RKO (cell line): ENCODE data around the gene SMURF2.
"Not testable (repeated sequence)": the region's sequence is repeated elsewhere in the genome, so short reads cannot be mapped to it uniquely, and the experiment has no call there.

Experiments
- DNase-seq: peaks from one replicate; pipeline ENCODE4 v3.0.0-alpha.2; 2016; ENCODE audit warnings: low spot score

Gene SMURF2

GRCh38 chr17:64661976-64662773, at the start of gene SMURF2:
Gene SMURF2, minus strand, starts transcription at chr17:64662307. Its CDS starts 427 bp downstream, at chr17:64661880.
- DNase-seq: peak; percentile 87

GRCh38 chr17:64709481-64709880, 47.4 kb upstream of the SMURF2 start:
- DNase-seq: no peak

- peak; percentile 100 for DNase-seq
Observed at GRCh38 chr17:64707050-64707591, 45.0 kb upstream of the SMURF2 start.

- DNase-seq: peak; percentile 93
Observed at GRCh38 chr17:64706224-64707049, 44.3 kb upstream of the SMURF2 start.

DNA sequence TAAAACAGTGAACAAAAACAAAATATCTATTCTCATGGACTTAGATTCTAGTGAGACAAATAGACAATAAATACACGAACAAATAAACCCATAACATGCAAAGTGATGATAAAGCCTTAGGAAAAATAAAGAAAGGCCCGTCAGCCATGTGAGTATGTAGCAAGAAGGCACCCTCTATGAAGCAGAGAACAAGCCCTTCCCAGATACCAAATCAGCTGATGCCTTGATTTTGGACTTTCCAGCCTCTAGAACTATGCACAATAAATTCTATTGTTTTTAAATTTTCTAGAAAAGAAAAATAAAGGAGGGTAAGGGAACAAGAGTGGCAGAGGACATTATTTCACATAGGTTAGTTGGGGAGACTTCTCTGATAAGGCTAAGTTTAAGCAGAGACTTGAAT, 40.7 kb upstream of the SMURF2 start:
- DNase-seq: no peak

GRCh38 chr17:64698725-64699124, 36.6 kb upstream of the SMURF2 start:
- DNase-seq: no peak

- peak; percentile 66 for DNase-seq
Observed at GRCh38 chr17:64694207-64694606, 32.1 kb upstream of the SMURF2 start.

DNA sequence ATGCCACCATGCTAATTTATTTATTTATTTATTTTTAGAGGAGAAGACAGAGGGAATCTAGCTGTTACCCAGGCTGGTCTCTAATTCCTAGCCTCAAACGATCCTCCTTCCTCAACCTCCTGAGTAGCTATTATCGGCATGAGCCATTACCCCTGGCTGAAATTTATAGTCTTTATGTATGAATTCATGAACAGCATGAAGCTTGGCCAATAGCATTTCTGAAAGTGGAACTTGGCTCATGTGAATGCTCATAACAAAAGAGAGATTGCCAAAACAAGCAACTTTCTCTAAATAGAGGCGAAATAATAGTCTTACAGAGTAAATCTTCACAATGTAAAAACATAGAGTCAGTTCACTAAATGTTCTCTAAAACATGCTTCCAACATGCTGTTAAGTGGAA, 30.1 kb upstream of the SMURF2 start:
- no peak for DNase-seq

DNA sequence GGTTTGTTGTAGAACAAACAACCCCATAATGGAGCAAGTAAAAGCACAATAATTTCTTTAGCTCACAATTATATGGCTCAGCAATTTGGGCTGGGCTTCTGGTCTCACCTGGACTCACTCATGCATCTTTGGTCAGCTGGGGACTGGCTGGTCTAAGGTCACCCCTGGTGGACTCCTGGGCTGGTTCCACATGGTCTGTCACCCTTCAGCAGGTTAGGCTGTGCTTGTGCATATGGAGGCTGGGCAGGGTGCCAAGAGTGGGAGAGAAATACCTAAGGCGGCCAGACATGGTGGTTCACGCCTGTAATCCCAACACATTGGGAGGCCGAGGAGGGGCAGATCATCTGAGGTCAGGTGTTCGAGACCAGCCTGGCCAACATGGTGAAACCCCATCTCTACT, 27.0 kb upstream of the SMURF2 start:
- DNase-seq: no peak

GRCh38 chr17:64688481-64688880, 26.4 kb upstream of the SMURF2 start:
- DNase-seq: no peak

DNA sequence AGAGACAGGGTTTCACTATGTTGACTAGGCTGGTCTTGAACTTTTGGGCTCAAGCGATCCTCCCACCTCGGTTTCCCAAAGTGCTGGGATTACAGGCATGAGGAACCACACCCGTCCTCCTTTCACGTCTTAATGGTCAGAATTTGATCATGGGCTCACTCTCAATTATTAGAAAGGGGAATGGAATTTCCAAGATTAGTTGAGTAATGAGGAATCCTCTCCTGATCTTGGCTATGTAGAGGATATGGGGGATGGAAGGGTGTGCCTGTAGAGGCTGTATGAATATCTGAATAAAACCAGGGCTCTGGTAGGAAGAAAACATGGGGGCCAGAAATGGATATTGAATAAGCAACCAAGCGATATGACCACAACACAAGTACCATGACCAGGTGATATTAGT, 25.9 kb upstream of the SMURF2 start:
- DNase-seq: no peak

- DNase-seq: no peak
Observed at GRCh38 chr17:64687376-64687775, 25.3 kb upstream of the SMURF2 start.

DNA sequence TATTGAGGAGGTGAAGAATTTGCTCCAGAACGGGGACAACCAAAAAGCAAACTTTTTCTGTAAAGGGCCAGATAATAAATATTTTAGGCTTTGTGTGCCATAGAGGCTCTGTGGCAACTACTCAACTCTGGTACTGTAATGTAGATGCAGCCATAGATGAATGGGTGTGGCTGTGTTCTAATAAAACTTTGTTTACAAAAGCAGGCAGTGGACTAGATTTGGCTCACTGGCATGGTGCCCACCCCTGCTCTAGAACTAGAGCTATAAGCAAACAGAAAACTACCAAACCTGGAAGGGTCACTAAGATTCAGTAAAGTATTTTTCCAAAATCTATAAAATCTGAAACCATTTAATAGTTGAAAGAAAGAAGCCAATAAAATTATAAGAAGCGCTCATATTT, 24.6 kb upstream of the SMURF2 start:
- DNase-seq: no peak

- DNase-seq: no peak
Observed at GRCh38 chr17:64685705-64686104, 23.6 kb upstream of the SMURF2 start.

- DNase-seq: no peak
Observed at GRCh38 chr17:64683796-64684195, 21.7 kb upstream of the SMURF2 start.

DNA sequence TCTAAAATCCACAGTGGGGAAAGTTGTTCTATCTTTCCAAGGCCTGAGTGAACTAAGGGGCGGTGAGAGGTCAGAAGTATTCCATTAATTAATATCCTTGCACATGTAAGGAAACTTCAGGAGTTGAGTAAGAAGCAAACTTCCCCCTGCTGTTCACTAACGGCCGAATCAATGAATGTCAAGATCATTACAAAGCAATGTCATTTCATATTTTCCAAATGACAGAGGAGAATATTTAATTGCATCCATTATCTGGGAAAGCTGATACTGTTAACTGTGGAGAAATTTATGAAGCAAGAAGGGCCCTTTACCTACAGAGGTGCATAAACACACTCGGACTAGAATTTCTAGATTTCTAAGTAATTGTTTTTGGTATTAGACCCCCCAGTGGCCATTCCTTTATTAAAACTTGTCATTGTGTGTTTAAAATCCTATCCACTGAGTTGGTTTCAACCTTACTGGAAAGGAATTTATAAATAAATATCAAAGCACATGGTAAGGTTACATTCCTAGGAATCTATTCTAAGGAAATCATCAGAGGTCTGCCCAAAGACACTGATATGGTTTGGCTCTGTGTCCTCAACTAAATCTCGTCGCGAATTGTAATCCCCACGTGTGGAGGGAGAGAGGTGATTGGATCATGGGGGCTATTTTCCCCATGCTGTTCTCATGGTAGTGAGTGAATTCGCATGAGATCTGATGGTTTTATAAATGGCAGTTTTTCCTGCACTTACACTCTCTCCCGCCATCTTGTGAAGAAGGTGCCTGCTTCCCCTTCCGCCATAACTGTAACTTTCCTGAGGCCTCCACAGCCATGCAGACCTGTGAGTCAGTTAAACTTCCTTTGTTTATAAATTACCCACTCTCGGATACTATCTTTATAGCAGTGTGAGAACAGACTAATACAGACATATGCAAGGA, 20.4 kb upstream of the SMURF2 start:
- DNase-seq: peak; percentile 70

DNA sequence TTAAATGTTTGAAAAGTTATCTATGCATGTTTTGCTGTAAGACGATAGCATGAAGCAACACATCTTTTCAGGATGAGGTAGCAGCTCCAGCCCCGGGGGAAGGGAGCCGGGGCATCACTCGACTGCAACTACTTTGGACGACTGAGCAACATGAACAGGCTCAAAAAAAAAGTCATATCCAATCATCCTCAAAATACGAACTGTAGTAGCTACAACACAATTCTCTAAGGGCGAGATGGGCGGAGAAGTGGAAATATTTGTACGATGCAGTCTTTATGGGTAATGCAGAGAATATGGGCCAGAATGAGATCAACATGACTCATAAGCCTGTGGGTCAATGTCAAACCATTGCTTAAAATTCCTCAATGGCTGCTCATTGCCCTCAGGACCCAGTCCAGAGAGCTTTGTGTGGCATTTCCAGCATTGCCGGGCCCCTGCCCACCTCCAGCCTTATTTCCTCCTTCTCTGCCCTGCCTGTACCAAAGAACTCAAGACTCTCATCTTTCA, 17.7 kb upstream of the SMURF2 start:
- DNase-seq: peak; percentile 99

DNA sequence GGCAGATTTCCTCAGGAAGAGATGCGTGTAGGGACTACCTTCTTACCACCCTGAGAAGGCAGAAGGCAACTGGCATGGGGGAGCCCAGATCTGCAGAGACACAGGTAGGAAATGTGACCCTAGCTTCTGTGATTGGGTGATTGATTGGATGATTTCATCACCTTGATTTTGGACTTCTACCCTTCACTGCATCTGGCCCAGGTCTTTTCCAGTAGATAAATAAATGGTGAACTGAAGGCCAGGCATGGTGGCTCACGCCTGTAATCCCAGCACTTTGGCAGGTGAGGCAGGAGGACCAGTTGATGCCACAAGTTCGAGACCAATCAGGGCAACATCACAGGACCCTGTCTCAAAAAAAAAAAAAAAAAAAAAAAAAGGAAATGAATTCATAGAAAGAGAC, 14.7 kb upstream of the SMURF2 start:
- no peak for DNase-seq

DNA sequence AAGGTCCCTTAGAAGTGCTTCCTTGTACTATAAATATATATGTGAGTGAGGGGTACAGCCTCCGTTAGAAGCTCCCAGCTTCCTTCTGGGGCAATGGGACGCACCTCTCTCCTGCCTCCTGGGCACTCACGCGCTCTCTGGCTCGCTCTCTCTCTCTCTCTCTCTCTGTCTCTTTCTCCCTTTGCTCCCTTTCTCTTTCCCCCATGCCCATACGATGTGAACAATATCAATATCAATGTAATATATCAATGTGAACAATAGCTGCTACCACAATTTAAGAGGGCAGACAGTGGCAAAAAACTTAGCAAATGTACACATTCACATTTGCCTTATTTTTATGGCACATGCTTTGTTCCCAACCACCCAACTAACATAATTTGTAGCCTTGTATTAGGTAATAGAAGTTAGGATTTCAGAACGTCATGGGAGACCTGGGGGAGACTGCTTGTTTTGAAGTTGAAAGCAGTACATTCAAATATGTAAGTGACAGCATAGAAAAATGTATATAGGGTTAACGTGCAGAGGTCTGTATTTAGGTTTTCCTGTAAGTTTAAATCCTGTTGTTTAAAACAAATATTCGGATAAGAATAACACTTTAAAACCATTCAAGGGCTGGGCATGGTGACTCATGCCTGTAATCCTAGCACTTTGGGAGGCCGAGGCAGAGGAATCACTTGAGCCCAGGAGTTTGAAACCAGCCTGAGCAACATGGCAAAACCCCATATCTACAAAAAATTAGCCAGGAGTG, 8.9 kb upstream of the SMURF2 start:
- DNase-seq: not testable (repeated sequence)

- peak; percentile 82 for DNase-seq
Observed at GRCh38 chr17:64667807-64668721, 6.0 kb upstream of the SMURF2 start.
